T47D (cell line): ENCODE measurements around the gene RHOC.
"Not testable (repeated sequence)": the region's sequence is repeated elsewhere in the genome, so short reads cannot be mapped to it uniquely, and the experiment has no call there.

ENCODE experiments used
- DNase-seq, 2 experiments: peaks; one replicate each; pipeline versions ENCODE4 v3.0.0 to v3.0.0-alpha.2; 2011 to 2012; ENCODE audit warnings: low read depth in 1 of 2, low spot score in 1 of 2
- JUND ChIP-seq: IDR thresholded peaks from 2 replicates; pipeline ENCODE4 v1.6.1; 2012; ENCODE audit warnings: low read depth
- in situ Hi-C: cut with HindIII; loops from 2 replicates; pipeline ENCODE4 v1.10.0; 2016; ENCODE audit warnings: low sequenced_read_pairs, low pct_unique_long_range_greater_than_20kb

Gene RHOC

GRCh38 chr1:112706505-112707220 lies at the start of gene RHOC:
TSS of gene RHOC (minus strand) at chr1:112707127. CDS start at chr1:112703799, 3,328 bp downstream.
- in situ Hi-C loops = no loop called here
- no peak for DNase-seq
- no peak for TF ChIP-seq JUND

DNA sequence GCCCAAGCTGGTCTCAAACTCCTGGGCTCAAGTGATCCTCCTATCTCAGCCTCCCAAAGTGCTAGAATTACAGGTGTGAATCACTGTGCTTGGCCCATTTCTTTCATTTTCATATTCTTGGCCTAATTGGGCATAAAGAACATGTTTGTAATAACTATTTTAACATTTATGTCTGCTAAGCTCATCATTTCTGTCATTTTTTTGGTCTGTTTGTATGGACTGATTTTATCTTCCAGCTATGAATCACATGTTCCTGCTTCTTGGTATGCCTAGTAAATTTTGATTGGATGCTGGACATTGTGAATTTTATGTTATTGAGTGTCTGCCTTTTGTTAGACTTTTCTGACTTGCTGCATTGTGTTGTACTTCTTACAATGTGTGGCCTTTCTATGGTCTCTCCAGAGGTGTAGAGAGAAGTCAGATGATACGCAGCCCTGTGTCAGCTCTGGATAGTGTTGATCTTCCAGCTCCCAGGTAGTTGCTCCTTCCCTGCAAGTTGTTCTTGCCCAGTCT lies 47.2 kb upstream of the RHOC start:
- TF ChIP-seq JUND = no peak
- in situ Hi-C loops = no loop called here
- DNase-seq = no peak

DNA sequence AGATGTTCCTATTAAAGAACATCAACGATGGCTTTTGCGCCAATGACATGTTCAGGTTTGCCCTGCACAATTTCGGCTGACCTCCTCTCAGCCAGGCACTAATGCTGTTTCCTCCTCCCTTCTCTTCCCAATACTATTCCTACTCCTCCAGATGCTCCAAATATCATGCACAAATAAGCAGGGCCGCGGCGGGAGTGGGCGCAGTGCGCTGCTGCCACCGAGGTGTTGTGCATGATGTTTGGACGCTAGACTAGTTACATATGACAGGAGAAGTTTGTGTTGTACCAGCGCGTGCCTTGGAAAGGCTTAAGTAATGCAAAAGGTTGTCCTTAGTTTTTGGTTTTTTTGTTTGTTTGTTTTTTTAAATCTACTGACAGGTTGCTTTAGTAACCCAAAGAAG lies 41.5 kb upstream of the RHOC start:
- TF ChIP-seq JUND = no peak
- in situ Hi-C loops = no loop called here

GRCh38 chr1:112744009-112744578 lies 37.2 kb upstream of the RHOC start:
- in situ Hi-C loops = no loop called here
- no peak for TF ChIP-seq JUND
- no peak for DNase-seq

More for the DNA sequence above, 41.5 kb upstream of the RHOC start:
- no peak for DNase-seq

DNA sequence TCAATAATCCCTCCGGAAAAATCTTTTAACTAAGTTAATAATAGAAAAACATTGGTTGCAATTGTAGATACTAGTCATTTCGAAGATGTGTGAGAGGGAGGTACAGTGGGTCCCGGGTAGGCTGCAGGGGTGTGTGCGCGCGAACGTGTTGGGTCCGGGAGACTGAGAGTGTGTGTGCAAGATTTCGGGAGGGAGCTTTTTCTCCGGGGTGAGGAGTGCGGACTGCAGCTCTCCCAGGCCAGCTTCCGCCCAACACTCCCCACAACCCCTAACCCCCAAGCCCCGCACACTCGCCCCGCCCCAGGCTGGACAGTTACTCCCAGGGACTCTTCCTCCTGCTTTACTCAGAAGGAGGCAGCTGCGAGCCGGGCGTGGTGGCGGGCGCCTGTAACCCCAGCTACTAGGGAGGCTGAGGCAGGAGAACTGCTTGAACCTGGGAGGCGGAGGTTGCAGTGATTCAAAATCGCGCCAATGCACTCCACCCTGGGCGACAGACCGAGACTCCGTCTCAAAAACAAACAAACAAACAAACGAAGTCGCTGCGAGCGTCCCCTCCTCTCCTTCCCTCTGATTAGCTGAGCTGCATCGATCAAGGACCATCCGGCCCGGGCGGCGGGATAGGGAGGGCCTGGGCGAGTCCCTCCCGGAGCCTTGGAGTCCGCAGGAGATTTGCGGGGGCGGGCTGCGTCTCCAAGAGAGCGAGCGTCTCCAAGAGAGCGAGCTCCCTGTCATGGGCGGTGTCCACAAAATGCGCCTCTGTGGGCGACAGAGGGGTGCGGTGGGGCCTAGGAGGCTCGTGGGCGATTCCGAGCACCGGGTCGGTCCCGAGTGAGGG lies 36.5 kb upstream of the RHOC start:
- in situ Hi-C loops = no loop called here
- TF ChIP-seq JUND = no peak
- DNase-seq = no peak

- peak; percentile 27 to 54 for DNase-seq
- TF ChIP-seq JUND = no peak
- in situ Hi-C loops = no loop called here
These were observed 30.6 kb upstream of the RHOC start for GRCh38 chr1:112737573-112737972.

GRCh38 chr1:112735752-112736151 lies 28.8 kb upstream of the RHOC start:
- DNase-seq = no peak
- TF ChIP-seq JUND = no peak
- in situ Hi-C loops = no loop called here

DNA sequence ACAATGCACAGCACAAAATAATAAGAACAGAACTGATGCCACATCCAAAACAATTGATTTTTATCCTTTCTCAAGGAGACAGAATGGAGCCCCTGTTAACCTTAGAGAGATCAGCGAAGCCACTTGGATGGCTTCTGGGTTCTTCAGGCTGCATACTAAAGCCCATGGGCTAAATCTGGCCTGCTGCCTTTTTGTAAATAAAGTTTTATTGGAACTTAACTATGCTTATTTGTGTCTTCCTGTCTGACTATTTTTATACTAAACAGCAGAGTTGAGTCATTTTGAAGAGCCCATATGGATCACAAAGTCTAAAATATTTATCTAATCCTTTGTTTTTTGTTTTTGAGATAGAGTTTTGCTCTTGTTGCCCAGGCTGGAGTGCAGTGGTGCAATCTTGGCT lies 24.5 kb upstream of the RHOC start:
- no peak for TF ChIP-seq JUND
- no peak for DNase-seq
- in situ Hi-C loops = no loop called here

- in situ Hi-C loops = no loop called here
- TF ChIP-seq JUND = no peak
These were observed 23.0 kb upstream of the RHOC start for GRCh38 chr1:112729909-112730308.

DNA sequence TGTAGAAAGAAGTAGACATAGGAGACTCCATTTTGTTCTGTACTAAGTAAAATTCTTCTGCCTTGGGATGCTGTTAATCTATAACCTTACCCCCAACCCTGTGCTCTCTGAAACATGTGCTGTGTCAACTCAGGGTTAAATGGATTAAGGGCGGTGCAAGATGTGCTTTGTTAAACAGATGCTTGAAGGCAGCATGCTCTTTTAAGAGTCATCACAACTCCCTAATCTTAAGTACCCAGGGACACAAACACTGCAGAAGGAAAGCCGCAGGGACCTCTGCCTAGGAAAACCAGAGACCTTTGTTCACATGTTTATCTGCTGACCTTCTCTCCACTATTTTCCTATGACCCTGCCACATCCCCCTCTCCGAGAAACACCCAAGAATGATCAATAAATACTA lies 22.1 kb upstream of the RHOC start:
- in situ Hi-C loops, DNase-seq: not testable (repeated sequence)

More at GRCh38 chr1:112729909-112730308, 23.0 kb upstream of the RHOC start:
- no peak for DNase-seq

- DNase-seq, in situ Hi-C loops: not testable (repeated sequence)
These were observed 21.5 kb upstream of the RHOC start for GRCh38 chr1:112728306-112728971.

GRCh38 chr1:112727716-112728115 lies 20.8 kb upstream of the RHOC start:
- in situ Hi-C loops = no loop called here
- TF ChIP-seq JUND = no peak
- DNase-seq = no peak

- DNase-seq, in situ Hi-C loops: not testable (repeated sequence)
These were observed 17.3 kb upstream of the RHOC start for GRCh38 chr1:112724240-112724639.
